Astrocyte (in vitro differentiated cells and primary cell): ENCODE results near the gene GDF2. TPM values are rescaled to one million over a fixed set of nuclear protein-coding genes. Genes with fewer than 3 reads are reported as not detected.

Experiments
- DNase-seq: peaks from one replicate; pipeline ENCODE4 v3.0.0-alpha.2; 2010; ENCODE audit warnings: low read depth
- FAIRE-seq: peaks from 2 replicates; lab custom pipeline; 2011; peaks lifted over from hg19 to GRCh38; lab: Jason Lieb, UNC
- H2AFZ ChIP-seq: 2 replicates; pipeline ENCODE4 v1.6.0; 2012; ENCODE audit warnings: low read depth, low read length, inconsistent platforms
- H3K27ac ChIP-seq: 2 replicates; pipeline ENCODE4 v1.5.1; 2011; ENCODE audit warnings: low read depth, low read length, inconsistent platforms
- H3K27me3 ChIP-seq: 2 replicates; pipeline ENCODE4 v1.6.0; 2011; ENCODE audit warnings: low read length, inconsistent platforms; ENCODE audit not compliant: insufficient read depth
- H3K36me3 ChIP-seq: 2 replicates; pipeline ENCODE4 v1.5.1; 2011; ENCODE audit warnings: low read length, inconsistent platforms; ENCODE audit not compliant: insufficient read depth
- H3K4me1 ChIP-seq: 2 replicates; pipeline ENCODE4 v1.5.1; 2011; ENCODE audit warnings: low read length, inconsistent platforms; ENCODE audit not compliant: insufficient read depth
- H3K4me2 ChIP-seq: 2 replicates; pipeline ENCODE4 v1.6.0; 2012; ENCODE audit warnings: low read length, inconsistent platforms
- H3K4me3 ChIP-seq: 2 replicates; pipeline ENCODE4 v1.5.1; 2011; ENCODE audit warnings: low read depth, mild to moderate bottlenecking, low read length, inconsistent platforms; ENCODE audit not compliant: insufficient read depth
- H3K79me2 ChIP-seq: 2 replicates; pipeline ENCODE4 v1.6.0; 2012; ENCODE audit warnings: mild to moderate bottlenecking, low read length, inconsistent platforms; ENCODE audit not compliant: insufficient read depth
- H3K9ac ChIP-seq: 2 replicates; pipeline ENCODE4 v1.6.0; 2012; ENCODE audit warnings: mild to moderate bottlenecking, low read length, inconsistent platforms
- H3K9me3 ChIP-seq: 2 replicates; pipeline ENCODE4 v1.5.1; 2012; ENCODE audit warnings: low read depth, mild to moderate bottlenecking, low read length, inconsistent platforms; ENCODE audit not compliant: insufficient read depth
- H4K20me1 ChIP-seq: 2 replicates; pipeline ENCODE4 v1.6.0; 2012; ENCODE audit warnings: low read length, inconsistent platforms; ENCODE audit not compliant: insufficient read depth
- H3K27ac Mint-ChIP-seq: one replicate; pipeline ENCODE4 v1.8.0; 2021; ENCODE audit warnings: mild to moderate bottlenecking, mixed read lengths; ENCODE audit not compliant: unreplicated experiment
- H3K27me3 Mint-ChIP-seq: one replicate; pipeline ENCODE4 v1.8.0; 2021; ENCODE audit warnings: low read depth, mixed read lengths; ENCODE audit not compliant: unreplicated experiment
- H3K36me3 Mint-ChIP-seq: one replicate; pipeline ENCODE4 v1.8.0; 2021; ENCODE audit warnings: low read depth, mixed read lengths; ENCODE audit not compliant: unreplicated experiment
- H3K4me1 Mint-ChIP-seq: one replicate; pipeline ENCODE4 v1.8.0; 2021; ENCODE audit warnings: low read depth, mixed read lengths; ENCODE audit not compliant: unreplicated experiment
- H3K4me3 Mint-ChIP-seq: one replicate; pipeline ENCODE4 v1.8.0; 2021; ENCODE audit warnings: mild to moderate bottlenecking, moderate library complexity, mixed read lengths; ENCODE audit not compliant: unreplicated experiment
- H3K9me3 Mint-ChIP-seq: one replicate; pipeline ENCODE4 v1.8.0; 2021; ENCODE audit warnings: mild to moderate bottlenecking, mixed read lengths; ENCODE audit not compliant: unreplicated experiment
- EZH2 ChIP-seq: IDR thresholded peaks from 2 replicates; pipeline ENCODE4 v1.6.1; 2012; ENCODE audit warnings: mild to moderate bottlenecking, low read length, inconsistent platforms; ENCODE audit not compliant: insufficient read depth
- total RNA-seq: library from RNA; stranded (reverse); gene quantifications from 2 replicates; pipeline ENCODE4 v1.2.1, GENCODE V29; 2021
- TF ChIP-seq, protein P1 (sequence below): IDR thresholded peaks from 2 replicates; pipeline ENCODE4 v1.5.1; 2011; ENCODE audit warnings: low read depth, mild to moderate bottlenecking, inconsistent platforms, low read length, moderate library complexity; ENCODE audit not compliant: insufficient read depth

Gene GDF2
- total RNA-seq, 1 donor from 2014 or later = not detected

DNA sequence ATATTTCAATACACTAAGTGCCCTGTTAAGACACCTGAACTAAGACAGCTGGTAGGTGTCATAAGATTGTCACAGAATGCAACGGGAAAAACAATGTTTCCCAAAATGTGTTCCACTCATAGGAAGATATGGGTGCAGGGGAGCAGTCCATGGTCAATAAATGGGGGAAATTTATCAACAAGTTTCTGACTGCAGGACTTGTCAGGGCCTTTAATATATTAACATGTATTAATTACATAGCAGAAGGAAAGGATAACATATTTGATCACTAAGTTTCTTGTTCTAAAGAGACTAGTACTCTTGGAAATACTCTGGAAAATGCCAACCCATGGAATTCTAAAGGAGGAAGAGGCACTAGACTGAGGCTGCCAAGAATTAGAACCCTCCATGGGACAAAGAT lies 32.6 kb downstream of the GDF2 start:
- DNase-seq (no peak), FAIRE-seq (no peak)
- Histone ChIP-seq H3K36me3 (no peaks in the 10 kb centered on the region), H3K9me3 (no peaks in the 10 kb centered on the region), H3K9ac (no peak overlapping the region), H3K4me1 (no peaks in the 10 kb centered on the region), H4K20me1 (no peaks in the 10 kb centered on the region), H3K79me2 (no peaks in the 10 kb centered on the region), H2AFZ (no peak overlapping the region), H3K27ac (no peak overlapping the region), H3K4me2 (no peak overlapping the region), H3K4me3 (no peak overlapping the region), H3K27me3 (no peaks in the 10 kb centered on the region)
- no peaks in the 10 kb centered on the region for H3K9me3 Mint-ChIP-seq
- H3K27ac Mint-ChIP-seq = no peak overlapping the region
- no peaks in the 10 kb centered on the region for H3K36me3 Mint-ChIP-seq
- H3K4me1 Mint-ChIP-seq = no peaks in the 10 kb centered on the region
- H3K27me3 Mint-ChIP-seq = peaks cover 10% of the 10 kb centered on the region
- TF ChIP-seq, protein P1, sequence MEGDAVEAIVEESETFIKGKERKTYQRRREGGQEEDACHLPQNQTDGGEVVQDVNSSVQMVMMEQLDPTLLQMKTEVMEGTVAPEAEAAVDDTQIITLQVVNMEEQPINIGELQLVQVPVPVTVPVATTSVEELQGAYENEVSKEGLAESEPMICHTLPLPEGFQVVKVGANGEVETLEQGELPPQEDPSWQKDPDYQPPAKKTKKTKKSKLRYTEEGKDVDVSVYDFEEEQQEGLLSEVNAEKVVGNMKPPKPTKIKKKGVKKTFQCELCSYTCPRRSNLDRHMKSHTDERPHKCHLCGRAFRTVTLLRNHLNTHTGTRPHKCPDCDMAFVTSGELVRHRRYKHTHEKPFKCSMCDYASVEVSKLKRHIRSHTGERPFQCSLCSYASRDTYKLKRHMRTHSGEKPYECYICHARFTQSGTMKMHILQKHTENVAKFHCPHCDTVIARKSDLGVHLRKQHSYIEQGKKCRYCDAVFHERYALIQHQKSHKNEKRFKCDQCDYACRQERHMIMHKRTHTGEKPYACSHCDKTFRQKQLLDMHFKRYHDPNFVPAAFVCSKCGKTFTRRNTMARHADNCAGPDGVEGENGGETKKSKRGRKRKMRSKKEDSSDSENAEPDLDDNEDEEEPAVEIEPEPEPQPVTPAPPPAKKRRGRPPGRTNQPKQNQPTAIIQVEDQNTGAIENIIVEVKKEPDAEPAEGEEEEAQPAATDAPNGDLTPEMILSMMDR = no peak
- no peak for TF ChIP-seq EZH2
- no peak overlapping the region for H3K4me3 Mint-ChIP-seq

DNA sequence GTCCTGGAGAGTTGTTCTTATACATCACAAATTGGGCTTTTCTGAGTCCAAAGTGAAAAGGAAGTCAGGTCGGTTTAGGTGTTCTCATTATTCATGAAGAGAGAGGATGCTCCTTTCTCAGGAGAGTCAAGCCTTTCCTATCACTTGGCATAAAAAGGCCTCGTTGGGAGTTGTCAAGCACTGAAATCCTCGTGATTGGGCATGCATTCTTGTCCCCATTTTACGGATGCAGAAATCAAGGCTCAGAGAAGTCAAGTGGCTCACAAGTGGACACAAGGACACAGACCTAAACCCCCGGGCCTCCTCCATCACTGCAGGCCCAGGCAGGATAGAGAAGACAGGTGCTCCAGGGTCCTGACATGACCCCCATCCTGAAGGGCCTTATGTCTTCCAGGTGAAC lies 34.5 kb downstream of the GDF2 start:
- FAIRE-seq = no peak
- TF ChIP-seq, protein P1 = no peak
- no peak for TF ChIP-seq EZH2
- no peak overlapping the region for H3K4me2 ChIP-seq

DNA sequence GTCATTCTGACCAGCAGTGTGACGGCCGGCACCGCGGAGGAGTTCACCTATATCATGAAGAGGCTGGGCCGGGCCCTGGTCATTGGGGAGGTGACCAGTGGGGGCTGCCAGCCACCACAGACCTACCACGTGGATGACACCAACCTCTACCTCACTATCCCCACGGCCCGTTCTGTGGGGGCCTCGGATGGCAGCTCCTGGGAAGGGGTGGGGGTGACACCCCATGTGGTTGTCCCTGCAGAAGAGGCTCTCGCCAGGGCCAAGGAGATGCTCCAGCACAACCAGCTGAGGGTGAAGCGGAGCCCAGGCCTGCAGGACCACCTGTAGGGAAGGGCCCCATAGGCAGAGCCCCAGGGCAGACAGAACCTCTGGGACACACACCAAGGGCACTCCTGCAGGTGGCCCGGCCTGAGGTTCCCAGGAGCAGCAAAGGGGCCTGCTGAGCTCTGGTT lies 34.9 kb downstream of the GDF2 start:
- FAIRE-seq (no peak), DNase-seq (no peak)
- H3K79me2 ChIP-seq = no peaks in the 10 kb centered on the region
- Mint-ChIP-seq H3K36me3 (no peaks in the 10 kb centered on the region), H3K4me3 (no peak overlapping the region), H3K27me3 (peaks cover 10% of the 10 kb centered on the region), H3K27ac (no peak overlapping the region), H3K4me1 (no peaks in the 10 kb centered on the region), H3K9me3 (no peaks in the 10 kb centered on the region)
- no peaks in the 10 kb centered on the region for H4K20me1 ChIP-seq
- no peaks in the 10 kb centered on the region for H3K36me3 ChIP-seq
- no peak for TF ChIP-seq EZH2
- H3K9ac ChIP-seq = no peak overlapping the region
- H3K27me3 ChIP-seq = no peaks in the 10 kb centered on the region
- no peak overlapping the region for H3K27ac ChIP-seq
- H3K9me3 ChIP-seq = no peaks in the 10 kb centered on the region
- no peak overlapping the region for H3K4me2 ChIP-seq
- H3K4me1 ChIP-seq = no peaks in the 10 kb centered on the region
- H3K4me3 ChIP-seq = no peak overlapping the region
- no peak overlapping the region for H2AFZ ChIP-seq

More for the DNA sequence above, 34.5 kb downstream of the GDF2 start:
- no peaks in the 10 kb centered on the region for H3K27me3 ChIP-seq
- Mint-ChIP-seq H3K27ac (no peak overlapping the region), H3K27me3 (peaks cover 10% of the 10 kb centered on the region), H3K9me3 (no peaks in the 10 kb centered on the region), H3K4me1 (no peaks in the 10 kb centered on the region), H3K36me3 (no peaks in the 10 kb centered on the region), H3K4me3 (no peak overlapping the region)
- no peaks in the 10 kb centered on the region for H3K9me3 ChIP-seq
- no peak overlapping the region for H3K27ac ChIP-seq
- no peaks in the 10 kb centered on the region for H3K36me3 ChIP-seq
- H3K4me3 ChIP-seq = no peak overlapping the region
- H3K79me2 ChIP-seq = no peaks in the 10 kb centered on the region
- no peaks in the 10 kb centered on the region for H4K20me1 ChIP-seq
- H2AFZ ChIP-seq = no peak overlapping the region
- no peaks in the 10 kb centered on the region for H3K4me1 ChIP-seq
- no peak for DNase-seq
- no peak overlapping the region for H3K9ac ChIP-seq
